Ectodermal cell (in vitro differentiated cells): ENCODE results near the gene AGGF1.
"Not testable (repeated sequence)": the region's sequence is repeated elsewhere in the genome, so short reads cannot be mapped to it uniquely, and the experiment has no call there.

Experiments
- H3K27ac ChIP-seq: 2 replicates; pipeline ENCODE4 v1.7.0; 2013; ENCODE audit warnings: mild to moderate bottlenecking, low read depth, low read length; ENCODE audit not compliant: insufficient read depth, poor library complexity, severe bottlenecking
- H3K27me3 ChIP-seq: 2 replicates; pipeline ENCODE4 v1.7.0; 2013; ENCODE audit warnings: mild to moderate bottlenecking, low read length; ENCODE audit not compliant: insufficient read depth, control insufficient read depth, poor library complexity, severe bottlenecking
- H3K36me3 ChIP-seq: one replicate; pipeline ENCODE4 v1.7.0; 2013; ENCODE audit warnings: low read length; ENCODE audit not compliant: control insufficient read depth, insufficient read depth
- H3K4me1 ChIP-seq: one replicate; pipeline ENCODE4 v1.7.0; 2013; ENCODE audit warnings: low read length; ENCODE audit not compliant: control insufficient read depth, insufficient read depth
- H3K4me3 ChIP-seq: 2 replicates; pipeline ENCODE4 v1.7.0; 2013; ENCODE audit warnings: low read depth, low read length, control low read depth; ENCODE audit not compliant: insufficient read depth
- H3K9me3 ChIP-seq: 2 replicates; pipeline ENCODE4 v1.7.0; 2013; ENCODE audit warnings: mild to moderate bottlenecking, low read length, moderate library complexity; ENCODE audit not compliant: control insufficient read depth
- WGBS, 2 experiments: methylation state at CpG; one replicate each; pipeline ENCODE4 v1.1.7; 2013; ENCODE audit warnings: missing lambda C conversion rate in 2 of 2; 5-methylcytosine and 5-hydroxymethylcytosine counted together

Gene AGGF1

DNA sequence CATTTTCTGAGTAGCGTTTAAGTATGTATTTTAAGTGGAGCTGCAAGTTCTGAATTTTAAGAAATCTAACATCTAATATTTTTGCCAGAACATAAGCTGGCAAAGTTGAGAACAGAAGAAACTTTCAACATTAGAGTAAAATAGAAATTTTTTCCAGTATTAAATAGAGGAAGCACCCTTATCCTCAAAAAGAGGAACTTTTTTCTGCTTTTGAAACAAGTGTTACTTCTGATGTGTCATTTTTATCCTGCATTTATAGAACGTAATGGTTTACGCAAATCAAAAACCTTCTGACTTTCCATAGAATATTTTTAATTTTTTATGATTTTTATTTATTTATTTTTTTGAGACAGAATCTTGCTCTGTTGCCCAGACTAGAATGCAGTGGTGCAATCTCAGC, 35.1 kb downstream of the AGGF1 start:
- H3K4me3 ChIP-seq: no peak overlapping the region
- WGBS, 2 experiments: 100% methylated on average over 2 of the region's 3 CpGs; no CpG with 5 or more reads in 1 of the 2 experiments
- H3K9me3 ChIP-seq: no peaks in the 10 kb centered on the region
- no peaks in the 10 kb centered on the region for H3K4me1 ChIP-seq
- no peak overlapping the region for H3K27ac ChIP-seq
- no peaks in the 10 kb centered on the region for H3K27me3 ChIP-seq
- peaks cover 20% of the 10 kb centered on the region for H3K36me3 ChIP-seq

DNA sequence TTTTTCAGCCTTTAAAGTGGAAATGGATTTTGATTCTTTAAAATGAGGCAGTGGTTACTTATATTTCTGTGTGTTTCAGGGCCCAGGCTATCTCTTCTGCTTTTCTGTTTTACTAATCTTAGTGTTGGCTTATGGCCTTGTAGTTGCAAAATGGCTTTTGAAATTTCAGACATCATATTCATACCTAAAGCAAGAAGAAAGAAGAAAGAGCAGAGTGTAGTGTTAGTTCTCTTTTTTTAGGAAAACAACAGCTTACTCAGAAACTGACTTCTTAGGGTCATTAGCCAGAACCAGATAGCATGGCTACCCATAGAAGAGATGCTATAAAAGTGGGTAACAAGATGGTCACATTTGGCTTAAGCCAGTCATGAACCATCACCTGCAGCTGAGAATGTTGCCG, 36.0 kb downstream of the AGGF1 start:
- H3K4me1 ChIP-seq: no peaks in the 10 kb centered on the region
- H3K4me3 ChIP-seq: no peak overlapping the region
- WGBS, 2 experiments: 96 to 98% methylated on average over 1 of the region's 1 CpG
- H3K27me3 ChIP-seq: no peaks in the 10 kb centered on the region
- no peaks in the 10 kb centered on the region for H3K9me3 ChIP-seq
- H3K27ac ChIP-seq: no peak overlapping the region
- H3K36me3 ChIP-seq: peaks cover 17% of the 10 kb centered on the region

DNA sequence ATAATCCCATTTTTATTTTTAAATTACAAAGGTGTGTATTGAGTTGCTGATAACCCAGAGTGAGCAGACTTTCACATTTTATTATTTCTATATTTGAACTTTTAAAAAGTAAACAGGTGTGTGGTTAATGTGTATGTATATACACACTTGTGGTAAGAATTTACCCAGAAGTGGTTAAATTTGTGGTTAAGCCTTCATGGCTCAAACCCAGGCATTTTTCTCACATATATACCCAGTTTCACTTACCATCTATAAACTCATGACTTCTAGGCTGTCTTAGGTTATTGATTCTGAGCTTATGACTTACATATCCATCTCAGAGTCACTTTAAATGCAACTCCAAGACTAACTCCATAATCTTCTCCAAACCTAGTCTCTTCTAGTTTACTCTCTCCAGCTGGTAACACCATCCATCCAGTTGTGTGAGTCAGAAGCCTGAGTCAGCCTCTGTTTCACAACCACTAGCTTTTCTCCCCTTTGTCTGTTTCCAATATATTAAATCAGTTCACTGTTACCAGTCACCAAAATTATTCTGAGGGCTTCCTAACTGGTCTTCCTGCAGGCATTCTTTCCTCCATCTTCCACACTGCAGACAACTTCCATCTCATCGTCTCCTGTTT, 36.7 kb downstream of the AGGF1 start:
- 84 to 88% methylated on average over 1 of the region's 1 CpG for WGBS, 2 experiments
- H3K27me3 ChIP-seq: no peaks in the 10 kb centered on the region
- H3K36me3 ChIP-seq: peaks cover 11% of the 10 kb centered on the region
- no peak overlapping the region for H3K27ac ChIP-seq
- no peaks in the 10 kb centered on the region for H3K4me1 ChIP-seq
- H3K4me3 ChIP-seq: no peak overlapping the region
- no peaks in the 10 kb centered on the region for H3K9me3 ChIP-seq

DNA sequence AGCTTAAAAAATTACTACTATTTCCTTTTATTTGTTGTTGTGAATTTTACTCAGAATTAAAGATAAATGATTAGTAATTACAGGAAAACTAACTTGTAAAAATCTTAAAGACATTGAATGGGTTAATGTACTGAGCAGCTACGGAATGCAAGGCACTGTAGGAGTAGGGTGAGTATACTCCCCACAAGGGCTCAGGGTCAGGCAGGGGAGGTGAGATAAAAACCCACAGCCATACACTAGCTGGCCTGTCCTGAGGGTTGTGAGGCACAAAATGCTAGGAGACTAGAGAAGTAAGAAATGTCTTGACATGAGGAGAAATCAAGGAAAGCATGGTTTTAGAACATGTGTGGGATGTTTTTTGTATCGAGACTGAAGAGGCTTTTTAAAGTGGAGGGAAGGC, 43.5 kb downstream of the AGGF1 start:
- no peak overlapping the region for H3K4me3 ChIP-seq
- no peak overlapping the region for H3K27ac ChIP-seq
- H3K4me1 ChIP-seq: no peaks in the 10 kb centered on the region
- no peaks in the 10 kb centered on the region for H3K9me3 ChIP-seq
- 85 to 88% methylated on average over 2 of the region's 2 CpGs for WGBS, 2 experiments
- H3K27me3 ChIP-seq: peaks cover 10% of the 10 kb centered on the region
- no peaks in the 10 kb centered on the region for H3K36me3 ChIP-seq

DNA sequence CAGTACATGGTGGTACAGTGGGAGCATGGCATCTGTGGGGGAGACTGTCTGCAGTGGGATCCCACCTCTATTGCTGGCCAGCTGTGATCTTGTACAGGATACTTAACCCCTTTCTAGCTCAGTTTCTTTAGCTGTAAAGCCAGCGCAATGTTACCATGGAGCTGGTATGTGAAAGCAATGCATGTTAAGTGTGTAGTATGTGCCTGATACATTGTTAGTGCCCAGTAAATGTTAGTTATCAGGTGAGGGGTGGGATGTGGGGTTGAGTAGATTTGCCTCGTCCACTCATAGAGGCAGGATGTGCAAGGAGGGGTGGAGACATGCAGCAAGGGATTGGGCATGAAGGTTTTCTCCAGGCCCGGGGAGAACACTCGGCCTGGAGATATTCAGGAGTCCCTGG, 44.5 kb downstream of the AGGF1 start:
- no peaks in the 10 kb centered on the region for H3K9me3 ChIP-seq
- no peak overlapping the region for H3K4me3 ChIP-seq
- H3K36me3 ChIP-seq: no peaks in the 10 kb centered on the region
- H3K4me1 ChIP-seq: no peaks in the 10 kb centered on the region
- 94% methylated on average over 4 of the region's 4 CpGs for WGBS, 2 experiments
- no peak overlapping the region for H3K27ac ChIP-seq
- peaks cover 12% of the 10 kb centered on the region for H3K27me3 ChIP-seq

DNA sequence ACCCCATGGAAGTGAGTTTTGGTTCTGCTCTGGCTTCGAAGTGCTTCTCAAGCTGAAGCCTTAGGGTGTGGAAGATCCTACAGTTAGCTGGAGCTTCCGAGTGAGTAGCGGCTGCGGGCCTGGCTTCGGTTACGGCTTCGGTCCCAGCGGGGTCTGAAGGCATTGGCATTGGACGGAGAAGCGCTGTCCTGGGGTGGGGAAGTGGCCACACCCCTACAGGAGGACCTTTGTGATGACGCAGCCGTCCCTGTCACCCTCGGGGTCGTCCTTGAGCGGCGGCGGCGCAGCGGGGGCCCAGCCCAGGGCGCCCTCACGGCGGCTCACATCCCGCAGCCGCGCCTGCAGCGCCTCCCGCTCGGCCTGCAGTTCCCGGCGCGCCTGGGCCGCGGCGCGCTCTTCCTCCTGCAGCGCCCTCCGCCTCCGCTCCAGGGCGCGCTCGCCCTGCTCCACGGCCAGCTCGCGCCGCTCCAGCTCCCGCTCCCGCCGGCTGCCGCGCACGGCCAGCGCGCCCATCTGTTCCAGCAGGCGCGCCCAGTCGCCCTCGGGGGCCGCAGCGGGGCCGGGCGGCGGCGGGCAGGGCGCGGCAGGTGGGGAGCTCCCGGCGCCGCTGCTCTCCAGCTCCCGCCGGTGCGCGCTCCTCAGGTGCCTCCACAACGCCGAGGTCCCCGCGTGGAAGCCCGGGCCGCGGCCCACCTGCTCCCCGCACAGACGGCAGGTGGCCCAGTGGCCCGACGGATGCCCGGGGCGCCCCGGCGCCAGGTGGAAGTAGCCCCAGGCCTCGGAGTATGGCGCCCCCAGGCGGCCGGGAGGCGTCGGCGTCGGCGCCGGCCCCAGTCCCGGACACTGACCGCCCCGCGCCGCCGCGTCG, 47.0 kb downstream of the AGGF1 start:
- Histone ChIP-seq H3K27ac (no peak overlapping the region), H3K4me3 (peak overlapping the region; percentile 48)

DNA sequence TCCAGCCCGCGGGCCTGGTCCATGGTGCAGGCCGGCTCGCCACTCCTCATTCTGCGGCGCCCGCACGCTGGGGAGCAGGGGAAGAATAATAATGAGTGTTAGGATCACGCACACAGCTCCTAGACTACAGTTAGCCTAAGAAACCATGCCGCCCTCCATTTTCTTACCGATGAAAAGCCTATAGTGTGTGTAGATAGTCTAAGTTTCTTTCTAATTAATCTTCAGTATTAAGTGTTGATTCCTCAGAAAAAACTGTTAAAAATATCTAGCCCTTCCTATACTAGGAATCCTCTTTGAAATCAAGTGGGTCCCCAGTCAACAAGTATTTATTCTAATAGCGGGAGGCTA, 47.6 kb downstream of the AGGF1 start:
- no peaks in the 10 kb centered on the region for H3K36me3 ChIP-seq
- H3K9me3 ChIP-seq: no peaks in the 10 kb centered on the region
- 17% methylated on average over 10 to 12 of the region's 12 CpGs for WGBS, 2 experiments
- H3K27me3 ChIP-seq: peaks cover 12% of the 10 kb centered on the region
- no peaks in the 10 kb centered on the region for H3K4me1 ChIP-seq
- H3K4me3 ChIP-seq: peak overlapping the region; percentile 48
- H3K27ac ChIP-seq: no peak overlapping the region

More for the DNA sequence above, 47.0 kb downstream of the AGGF1 start:
- Histone ChIP-seq H3K36me3 (no peaks in the 10 kb centered on the region), H3K4me1 (no peaks in the 10 kb centered on the region), H3K9me3 (no peaks in the 10 kb centered on the region), H3K27me3 (peaks cover 12% of the 10 kb centered on the region)
- WGBS, 2 experiments: 3% methylated on average over 105 of the region's 105 CpGs

DNA sequence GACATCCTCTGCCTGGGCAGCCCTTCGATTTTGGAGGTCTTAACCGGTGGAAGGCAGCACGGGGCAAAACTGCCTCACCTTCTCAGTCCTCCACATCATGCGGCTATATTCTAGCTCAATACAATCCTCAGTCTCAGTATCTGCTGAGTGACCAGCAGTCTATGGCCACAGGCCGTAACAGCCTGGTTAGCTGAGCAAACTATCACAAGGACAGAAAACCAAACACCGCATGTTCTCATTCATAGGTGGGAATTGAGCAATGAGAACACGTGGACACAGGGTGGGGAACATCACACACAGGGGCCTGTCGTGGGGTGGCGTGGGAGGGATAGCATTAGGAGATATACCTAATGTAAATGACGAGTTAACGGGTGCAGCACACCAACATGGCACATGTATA, 50.3 kb downstream of the AGGF1 start:
- H3K27ac ChIP-seq, H3K9me3 ChIP-seq, H3K4me3 ChIP-seq, H3K36me3 ChIP-seq, H3K4me1 ChIP-seq: not testable (repeated sequence)
- H3K27me3 ChIP-seq: peaks cover 12% of the 10 kb centered on the region
- WGBS, 2 experiments: 91 to 92% methylated on average over 11 of the region's 11 CpGs

DNA sequence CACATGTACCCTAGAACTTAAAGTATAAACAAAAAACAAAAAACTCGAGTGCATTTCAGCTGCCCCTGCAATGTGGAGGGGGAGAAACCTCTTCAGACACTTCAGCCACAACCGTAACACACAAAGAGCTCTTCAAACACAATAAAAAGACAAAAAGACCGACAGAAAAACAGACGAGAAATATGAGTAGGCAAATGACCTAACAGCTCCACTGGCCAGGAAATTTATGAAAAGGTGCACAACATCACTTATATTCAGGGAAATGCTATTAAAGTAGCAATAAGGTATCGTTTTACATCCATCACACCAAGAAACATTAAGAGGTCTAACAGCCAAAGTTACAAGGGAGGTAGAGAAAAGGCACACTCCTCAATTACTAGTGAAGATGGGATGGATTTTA, 50.7 kb downstream of the AGGF1 start:
- Histone ChIP-seq H3K27me3 (peaks cover 12% of the 10 kb centered on the region), H3K36me3 (peaks cover 4% of the 10 kb centered on the region), H3K4me1 (peaks cover 2% of the 10 kb centered on the region), H3K4me3 (no peak overlapping the region), H3K27ac (no peak overlapping the region), H3K9me3 (no peaks in the 10 kb centered on the region)
- 87% methylated on average over 4 to 5 of the region's 5 CpGs for WGBS, 2 experiments

DNA sequence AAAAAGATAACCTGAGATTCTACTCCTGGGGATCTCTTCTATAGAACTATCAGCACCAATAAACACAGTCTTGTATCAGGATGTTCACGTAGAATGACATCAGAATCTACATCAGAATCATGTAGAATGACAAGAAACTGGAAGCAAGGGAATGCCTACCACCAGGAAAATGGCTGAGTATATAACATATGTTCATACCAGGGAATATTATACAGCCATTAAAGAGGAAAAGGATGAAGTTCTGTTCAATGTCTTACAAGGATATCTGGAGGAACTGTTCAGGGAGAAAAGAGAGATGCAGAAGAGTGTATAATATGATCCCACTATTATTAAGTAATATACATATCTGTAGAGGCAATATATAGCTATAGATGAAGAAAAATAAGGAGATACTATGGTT, 52.1 kb downstream of the AGGF1 start:
- peaks cover 8% of the 10 kb centered on the region for H3K4me1 ChIP-seq

More for the DNA sequence above, 52.1 kb downstream of the AGGF1 start:
- Histone ChIP-seq H3K27me3 (peaks cover 12% of the 10 kb centered on the region), H3K36me3 (peaks cover 4% of the 10 kb centered on the region), H3K9me3 (no peaks in the 10 kb centered on the region), H3K4me3 (no peak overlapping the region), H3K27ac (no peak overlapping the region)
- WGBS, 2 experiments: 29 to 89% methylated on average over 1 of the region's 1 CpG
